Inflammatory macrophage treated with lipopolysaccharide for 4 hours (primary cell): ENCODE data around the gene MICA.
"Not testable (repeated sequence)": the region's sequence is repeated elsewhere in the genome, so short reads cannot be mapped to it uniquely, and the experiment has no call there.

Experiments
- DNase-seq: peaks from one replicate; pipeline ENCODE4 v3.0.0-alpha.2; 2020

The MICA gene

DNA sequence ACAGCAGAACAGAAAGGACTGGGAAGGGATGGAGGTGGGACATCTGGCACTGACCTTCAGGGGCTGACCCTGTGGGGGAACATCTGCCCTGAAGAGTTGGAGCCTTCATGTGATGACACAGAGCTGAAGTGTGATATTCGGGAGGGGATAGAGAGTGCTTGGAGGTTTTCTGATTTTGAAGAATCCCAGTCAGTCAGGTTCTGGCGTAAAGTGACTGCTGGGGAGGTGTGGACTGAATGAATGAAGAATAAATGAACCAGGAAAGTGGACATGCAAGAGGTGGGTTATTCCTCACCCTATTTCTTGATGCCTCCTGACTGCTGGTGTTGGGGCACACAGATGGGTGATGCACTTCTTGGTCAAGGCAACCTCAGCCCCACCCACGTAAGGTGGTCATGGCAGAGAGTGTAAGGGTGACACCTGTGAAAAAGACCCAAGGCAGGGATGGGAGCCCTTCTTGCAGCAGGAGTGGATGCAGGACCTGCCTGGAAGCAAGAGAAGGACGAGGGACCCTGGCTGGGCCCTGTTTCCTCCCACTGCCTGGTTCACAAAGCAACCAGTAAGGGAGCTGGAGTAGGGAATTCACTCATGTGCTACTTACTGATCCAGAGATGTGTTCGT is 13.1 kb downstream of the MICA start:
- DNase-seq: no peak

DNA sequence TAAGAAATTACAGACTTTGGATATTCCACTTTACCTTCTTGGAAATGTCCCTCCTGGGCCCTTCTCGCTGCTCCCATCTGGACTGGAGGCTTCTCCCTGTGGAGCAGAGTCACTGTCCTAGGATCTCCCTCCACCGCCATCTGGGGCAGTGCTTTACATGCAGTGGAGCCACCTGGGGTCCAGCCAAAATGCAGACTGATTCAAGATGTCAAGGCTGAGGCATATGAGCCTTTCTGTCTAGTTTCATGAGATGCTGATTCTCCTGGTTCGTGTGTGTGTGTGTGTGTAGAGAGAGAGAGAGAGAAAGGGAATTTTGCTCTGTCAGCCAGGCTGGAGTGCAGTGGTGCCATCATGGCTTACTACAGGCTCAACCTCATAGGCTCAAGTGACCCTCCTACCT is 14.9 kb downstream of the MICA start:
- no peak for DNase-seq

DNA sequence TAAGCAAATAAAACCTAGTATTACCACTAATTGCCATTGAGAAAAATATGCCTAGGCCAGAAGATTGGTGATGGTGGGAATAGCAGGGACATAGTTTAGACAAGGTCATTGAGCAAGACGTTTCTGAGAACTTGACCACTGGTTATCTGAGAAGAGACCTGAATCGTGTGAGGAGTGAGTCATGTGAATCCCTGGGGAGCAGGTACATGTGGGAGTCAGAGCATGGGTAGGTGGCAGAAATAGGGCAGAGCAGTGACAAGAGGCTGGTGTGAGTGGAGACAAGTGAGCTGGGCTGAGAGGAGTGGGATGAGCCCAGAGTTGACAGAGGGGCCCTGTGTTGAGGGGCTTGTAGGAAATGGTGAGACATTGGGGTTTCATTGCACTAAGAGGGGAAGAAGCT is 16.4 kb downstream of the MICA start:
- no peak for DNase-seq

DNA sequence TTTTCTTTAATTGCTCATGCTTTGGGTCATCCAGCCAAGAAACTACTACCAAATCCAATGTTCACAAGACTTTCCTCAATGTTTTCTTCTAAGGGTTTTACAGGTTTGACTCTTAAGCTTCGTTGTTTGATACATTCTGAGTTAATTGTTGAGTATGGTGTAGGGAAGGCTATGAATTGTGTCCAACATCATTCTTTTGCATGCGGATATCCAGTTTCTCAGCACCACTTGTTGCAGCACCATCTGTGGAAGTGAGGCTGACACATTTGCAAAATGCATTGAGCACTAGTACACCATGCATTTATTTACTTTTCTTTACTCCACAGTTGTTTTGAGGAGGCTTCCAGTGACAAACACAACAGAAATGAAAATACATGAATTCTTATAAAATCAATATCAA is 17.2 kb downstream of the MICA start:
- no peak for DNase-seq

DNA sequence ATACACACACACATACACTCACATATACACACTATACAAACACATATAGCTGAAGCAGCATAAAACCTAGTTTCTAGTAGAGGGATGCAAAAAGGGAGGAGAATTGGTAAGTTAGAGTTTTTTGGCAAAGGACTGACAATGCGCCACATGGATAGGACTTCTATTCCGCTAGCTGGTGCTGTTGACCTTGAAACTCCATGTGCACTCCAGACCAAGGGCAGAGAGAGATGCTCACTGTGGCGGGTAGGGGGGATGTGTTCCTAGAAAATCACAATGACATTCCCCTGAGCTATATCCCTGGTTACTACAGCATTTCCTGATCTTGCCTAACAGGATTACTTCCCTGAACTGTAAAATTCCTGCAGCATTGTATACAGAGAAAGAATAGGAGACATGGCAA is 19.2 kb downstream of the MICA start:
- DNase-seq: no peak

DNA sequence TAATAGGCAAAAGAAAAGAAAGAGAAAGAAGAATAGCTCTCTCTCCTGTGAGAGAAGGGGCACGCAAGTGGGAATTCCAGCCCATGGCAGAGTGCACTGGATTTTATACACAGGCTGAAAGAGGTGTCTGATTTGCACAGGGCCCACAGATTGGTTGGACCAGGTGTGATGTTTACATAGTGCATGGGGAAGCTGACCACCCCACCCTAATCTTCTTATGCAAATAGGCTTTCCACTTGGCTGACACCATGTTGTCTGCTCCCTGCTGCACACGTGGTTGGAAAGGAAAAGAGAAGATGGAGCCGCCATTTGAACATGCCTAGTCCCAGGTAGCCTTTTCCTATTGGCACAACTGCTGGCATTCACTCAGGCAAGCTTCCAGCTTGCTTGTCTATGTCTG is 20.2 kb downstream of the MICA start:
- no peak for DNase-seq

DNA sequence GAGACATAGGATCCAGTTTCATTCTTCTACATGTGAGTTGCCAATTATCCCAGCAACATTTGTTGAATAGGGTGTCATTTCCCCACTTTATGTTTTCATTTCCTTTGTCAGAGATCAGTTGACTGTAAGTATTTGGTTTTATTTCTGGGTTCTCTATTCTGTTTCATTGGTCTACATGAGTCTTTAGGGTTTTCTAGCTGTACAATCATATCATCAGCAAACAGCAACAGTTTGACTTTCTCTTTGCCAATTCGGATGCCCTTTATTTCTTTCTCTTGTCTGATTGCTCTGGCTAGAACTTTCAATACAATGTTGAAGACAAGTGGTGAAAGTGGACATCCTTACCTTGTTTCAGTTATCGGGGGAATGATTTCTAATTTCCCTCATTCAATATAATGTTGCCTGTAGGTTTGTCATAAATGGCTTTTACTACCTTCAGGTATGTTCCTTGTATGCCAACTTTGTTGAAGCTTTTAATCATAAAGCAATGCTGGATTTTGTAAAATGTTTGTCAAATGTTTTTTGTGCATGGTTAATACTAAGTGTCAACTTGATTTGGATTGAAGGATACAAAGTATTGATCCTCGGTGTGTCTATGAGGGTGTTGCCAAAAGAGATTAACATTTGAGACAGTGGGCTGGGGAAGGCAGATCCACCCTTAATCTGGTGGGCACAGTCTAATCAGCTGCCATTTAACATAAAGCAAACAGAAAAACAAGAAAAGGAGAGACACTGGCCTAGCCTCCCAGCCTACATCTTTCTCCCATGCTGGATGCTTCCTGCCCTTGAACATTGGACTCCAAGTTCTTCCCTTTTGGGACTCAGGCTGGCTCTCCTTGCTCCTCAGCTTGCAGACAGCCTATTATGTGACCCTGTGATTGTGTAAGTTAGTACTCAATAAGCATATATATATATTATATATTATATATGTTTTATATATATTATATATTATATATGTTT is 23.3 kb downstream of the MICA start:
- no peak for DNase-seq

DNA sequence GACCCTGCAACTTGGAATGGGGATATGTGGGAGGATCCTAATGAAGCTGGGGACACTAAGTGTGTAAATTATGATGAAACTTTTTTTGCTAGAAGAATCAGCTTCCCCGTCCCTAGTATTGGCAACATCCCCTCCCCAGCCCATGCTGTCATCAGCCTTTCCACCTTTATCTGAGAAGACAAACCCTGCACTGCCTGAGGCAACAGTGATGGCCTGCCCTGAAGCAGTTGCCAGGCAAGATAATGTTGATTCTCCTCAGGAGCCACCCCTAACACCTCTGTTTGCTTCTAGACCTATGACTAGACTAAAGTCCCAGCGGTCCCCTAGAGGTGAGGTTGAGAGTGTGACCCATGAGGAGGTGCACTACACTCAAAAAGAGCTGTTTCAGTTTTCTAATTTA is 27.1 kb downstream of the MICA start:
- no peak for DNase-seq

DNA sequence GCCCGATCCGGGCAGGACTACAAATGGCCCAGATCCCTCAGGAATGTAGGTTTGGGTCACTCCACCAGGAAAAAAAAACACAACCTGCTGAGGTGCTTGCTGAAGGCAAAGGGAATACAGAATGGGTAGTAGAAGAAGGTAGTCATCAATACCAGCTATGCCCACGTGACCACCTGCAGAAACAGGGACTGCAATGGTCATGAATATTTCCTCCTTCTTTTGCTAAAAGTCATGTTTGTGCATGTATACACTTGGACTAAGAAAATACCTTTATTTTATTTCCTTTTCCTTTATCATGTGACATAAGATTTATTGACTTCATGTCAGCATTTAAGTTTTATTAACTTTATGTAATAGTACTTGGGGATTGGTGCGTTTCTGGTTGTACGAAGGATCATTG is 31.7 kb downstream of the MICA start:
- not testable (repeated sequence) for DNase-seq

DNA sequence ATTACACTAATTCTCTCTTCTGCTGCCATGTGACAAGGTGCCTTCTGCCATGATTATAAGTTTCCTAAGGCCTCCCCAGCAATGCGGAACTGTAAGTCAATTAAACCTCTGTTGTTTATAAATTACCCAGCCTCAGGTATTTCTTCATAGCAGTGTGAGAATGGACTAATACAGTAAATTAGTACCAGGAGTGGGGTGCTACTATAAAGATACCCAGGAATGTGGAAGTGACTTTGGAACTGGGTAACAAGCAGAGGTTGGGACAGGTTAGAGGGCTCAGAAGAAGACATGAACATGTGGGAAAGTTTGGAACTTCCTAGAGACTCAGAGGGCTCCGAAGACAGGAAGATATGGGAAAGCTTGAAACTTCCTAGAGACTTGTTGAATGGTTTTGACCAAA is 34.8 kb downstream of the MICA start:
- no peak for DNase-seq

DNA sequence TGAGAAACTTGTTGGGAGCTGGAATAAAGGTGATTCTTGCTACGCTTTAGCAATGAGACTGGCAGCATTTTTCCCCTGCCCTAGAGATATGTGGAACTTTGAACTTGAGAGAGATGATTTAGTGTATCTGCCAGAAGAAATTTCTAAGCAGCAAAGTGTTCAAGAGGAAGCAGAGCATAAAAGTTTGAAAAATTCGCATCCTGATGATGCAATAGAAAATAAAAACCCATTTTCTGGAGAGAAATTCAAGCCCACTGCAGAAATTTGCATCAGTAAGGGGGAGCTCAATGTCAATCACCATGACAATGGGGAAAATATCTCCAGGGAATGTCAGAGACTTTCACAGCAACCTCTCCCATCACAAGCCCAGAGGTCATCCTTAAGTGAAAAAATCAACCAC is 35.3 kb downstream of the MICA start:
- no peak for DNase-seq

DNA sequence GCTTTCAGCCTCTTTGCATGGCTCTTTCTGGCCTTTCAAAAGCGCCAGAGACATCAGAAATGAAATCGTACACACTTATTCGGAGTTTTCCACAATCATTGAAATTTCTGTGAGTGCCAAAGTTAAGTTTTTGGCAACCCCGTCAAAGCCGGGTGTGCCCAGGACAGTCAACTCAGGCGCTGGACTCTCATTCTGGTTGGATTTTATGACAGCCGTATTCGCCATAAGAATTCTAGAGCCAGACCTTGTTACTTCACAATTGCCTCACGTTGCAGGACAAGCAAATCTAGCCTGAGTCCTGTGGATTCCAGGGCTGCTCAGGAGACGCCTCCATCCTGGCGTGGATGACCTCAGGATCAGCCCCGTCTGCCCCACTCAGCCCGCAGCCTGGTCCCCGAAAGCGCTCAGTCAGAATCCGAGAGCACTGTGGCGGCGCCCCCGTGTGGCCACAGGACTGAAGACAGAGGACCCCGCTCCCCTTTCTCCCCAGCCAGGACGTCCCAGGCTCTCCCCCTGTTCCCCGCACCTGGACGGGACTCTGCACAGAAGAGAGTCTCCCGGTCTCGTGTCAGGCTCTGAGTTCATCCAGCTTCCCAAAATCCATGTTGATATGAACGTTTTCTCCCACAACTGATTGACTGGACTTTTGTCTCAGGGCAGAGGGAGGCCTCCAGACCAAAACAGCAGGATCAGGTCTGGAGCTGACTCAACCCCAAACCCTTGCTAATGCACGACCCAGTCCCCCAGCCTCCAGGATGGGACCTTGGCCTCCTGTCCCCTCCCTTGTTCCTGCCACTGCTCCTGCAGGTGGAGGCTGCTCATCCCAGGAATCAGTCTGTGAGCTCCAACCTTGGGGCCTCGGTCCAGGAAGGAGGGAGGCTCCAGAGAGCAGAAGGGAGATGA is 38.2 kb downstream of the MICA start:
- peak; percentile 75 for DNase-seq

DNA sequence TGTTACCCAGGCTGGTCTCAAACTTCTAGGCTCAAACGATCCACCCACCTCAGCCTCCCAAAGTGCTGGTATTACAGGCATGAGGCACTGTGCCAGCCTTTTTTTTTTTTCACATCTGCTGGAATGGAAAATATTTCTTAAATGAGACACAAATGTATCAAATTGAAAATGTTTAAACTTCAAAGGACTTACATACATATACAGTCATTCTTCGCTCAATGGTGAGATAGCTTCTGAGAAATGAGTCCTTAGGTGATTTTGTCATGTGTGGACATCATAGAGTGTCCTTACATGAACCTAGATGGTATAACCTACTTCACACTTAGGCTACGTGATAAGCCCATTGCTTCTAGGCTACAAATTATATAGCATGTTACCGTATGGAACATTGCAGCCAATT is 43.1 kb downstream of the MICA start:
- DNase-seq: no peak

DNA sequence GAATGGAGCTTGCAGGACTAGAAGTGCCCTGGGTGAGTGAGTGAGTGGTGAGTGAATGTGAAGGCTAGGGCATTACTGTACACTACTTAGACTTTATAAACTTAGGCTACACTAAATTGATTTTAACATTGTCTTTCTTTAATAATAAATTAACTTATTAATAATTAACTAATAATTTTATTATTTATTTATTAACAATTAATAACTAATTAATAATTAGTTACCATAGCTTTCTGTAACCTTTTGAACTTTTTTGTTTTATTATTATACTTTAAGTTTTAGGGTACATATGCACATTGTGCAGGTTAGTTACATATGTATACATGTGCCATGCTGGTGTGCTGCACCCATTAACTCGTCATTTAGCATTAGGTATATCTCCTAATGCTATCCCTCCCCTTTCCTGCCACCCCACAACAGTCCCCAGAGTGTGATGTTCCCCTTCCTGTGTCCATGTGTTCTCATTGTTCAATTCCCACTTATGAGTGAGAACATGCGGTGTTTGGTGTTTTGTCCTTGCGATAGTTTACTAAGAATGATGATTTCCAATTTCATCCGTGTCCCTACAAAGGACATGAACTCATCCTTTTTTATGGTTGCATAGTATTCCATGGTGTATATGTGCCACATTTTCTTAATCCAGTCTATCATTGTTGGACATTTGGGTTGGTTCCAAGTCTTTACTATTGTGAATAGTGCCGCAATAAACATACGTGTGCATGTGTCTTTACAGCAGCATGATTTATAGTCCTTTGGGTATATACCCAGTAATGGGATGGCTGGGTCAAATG is 43.8 kb downstream of the MICA start:
- DNase-seq: not testable (repeated sequence)

DNA sequence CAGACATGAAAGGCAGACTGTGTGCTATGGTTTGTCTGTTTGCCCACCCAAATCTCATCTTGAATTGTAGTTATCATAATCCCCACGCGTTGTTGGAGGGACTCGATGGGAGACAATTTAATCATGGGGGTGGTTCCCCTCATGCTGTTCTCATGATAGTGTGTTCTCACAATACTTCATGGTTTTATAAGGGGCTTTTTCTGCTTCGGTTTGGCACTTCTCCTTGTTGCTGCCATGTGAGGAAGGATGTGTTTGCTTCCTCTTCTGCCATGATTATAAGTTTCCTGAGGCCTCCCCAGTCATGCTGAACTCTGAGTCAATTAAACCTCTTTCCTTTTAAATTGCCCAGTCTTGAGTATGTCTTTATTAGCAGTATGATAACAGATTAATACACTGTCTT is 47.4 kb downstream of the MICA start:
- peak; percentile 15 for DNase-seq

DNA sequence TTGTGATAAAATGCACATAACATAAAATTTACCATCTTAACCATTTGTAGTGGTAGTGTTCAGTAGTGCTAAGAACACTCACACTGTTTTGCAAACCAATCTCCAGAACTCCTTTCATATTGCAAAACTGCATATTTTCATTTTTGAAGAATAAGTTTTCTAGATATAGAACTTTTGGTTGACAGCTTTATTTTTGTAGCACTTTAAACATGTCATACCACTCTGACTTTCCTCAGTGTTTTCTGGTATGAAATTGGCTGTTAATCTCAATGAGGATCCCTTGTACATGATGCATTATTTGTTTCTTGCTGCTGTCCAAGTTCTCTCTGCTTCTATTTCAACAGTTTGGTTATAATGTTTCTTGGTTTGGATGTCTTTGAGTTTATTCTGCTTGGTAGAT is 49.5 kb downstream of the MICA start:
- no peak for DNase-seq

DNA sequence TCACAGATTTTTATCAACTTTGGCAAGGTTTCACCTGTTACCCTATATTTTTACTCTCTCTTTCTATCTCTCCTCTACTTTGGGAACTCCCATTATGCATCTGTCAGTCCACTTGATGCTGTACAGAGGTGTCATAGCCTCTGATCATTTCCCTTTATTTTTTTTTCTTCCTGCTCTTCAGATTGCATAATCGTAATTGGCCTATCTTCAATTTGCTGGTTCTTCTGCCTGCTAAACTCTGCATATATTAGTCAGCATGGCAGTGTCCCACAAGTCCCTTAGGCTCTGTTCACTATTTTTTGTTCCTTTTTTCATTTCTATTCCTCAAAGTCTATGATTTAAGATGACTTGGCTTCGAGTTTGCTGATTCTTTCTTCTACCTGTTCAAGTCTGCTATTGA is 49.9 kb downstream of the MICA start:
- peak; percentile 79 for DNase-seq

DNA sequence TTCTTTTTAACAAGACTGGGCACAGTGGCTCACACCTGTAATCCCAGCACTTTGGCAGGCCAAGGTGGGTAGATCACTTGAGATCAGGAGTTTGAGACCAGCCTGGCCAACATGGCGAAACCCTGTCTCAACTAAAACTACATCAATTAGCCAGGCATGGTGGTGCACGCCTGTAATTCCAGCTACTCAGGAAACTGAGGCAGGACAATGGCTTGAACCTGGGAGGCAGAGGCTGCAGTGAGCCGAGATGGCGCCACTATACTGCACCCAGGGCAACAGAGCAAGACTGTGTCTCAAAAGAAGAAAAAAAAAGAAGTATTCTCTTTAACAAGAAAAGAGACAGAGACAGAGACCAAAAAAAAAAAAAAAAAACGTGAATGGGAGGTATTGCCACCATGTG is 56.5 kb downstream of the MICA start:
- not testable (repeated sequence) for DNase-seq

DNA sequence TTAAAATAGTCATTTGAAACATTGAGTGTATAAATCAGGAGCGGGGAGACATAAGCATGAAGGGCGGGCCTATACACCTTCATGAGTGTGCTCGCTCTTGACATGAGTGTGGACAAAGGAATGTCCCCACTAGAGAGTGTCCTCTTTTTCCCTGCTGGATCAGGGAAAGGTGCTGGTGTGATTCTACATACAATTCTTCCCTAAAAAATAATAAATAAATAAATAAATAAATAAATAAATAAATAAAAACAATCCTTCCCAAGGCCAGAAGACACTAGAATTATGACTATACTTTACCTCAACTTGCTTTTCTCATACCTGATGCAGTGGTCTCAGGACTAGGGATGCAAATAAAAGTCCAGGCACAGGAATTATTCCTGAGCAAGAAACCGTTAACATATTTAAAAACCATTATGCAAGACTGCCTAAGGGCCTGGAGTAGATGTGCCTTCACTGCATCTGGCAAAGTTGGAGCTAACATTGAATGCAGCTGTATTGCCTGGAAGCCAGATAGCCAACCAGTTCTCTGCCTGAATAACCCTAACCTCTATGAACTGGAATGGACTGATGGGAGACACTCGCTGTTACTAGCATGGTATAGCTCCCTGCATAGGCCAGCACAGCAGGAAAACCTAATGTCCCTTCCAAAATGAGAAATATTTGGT is 57.1 kb downstream of the MICA start:
- DNase-seq: no peak

DNA sequence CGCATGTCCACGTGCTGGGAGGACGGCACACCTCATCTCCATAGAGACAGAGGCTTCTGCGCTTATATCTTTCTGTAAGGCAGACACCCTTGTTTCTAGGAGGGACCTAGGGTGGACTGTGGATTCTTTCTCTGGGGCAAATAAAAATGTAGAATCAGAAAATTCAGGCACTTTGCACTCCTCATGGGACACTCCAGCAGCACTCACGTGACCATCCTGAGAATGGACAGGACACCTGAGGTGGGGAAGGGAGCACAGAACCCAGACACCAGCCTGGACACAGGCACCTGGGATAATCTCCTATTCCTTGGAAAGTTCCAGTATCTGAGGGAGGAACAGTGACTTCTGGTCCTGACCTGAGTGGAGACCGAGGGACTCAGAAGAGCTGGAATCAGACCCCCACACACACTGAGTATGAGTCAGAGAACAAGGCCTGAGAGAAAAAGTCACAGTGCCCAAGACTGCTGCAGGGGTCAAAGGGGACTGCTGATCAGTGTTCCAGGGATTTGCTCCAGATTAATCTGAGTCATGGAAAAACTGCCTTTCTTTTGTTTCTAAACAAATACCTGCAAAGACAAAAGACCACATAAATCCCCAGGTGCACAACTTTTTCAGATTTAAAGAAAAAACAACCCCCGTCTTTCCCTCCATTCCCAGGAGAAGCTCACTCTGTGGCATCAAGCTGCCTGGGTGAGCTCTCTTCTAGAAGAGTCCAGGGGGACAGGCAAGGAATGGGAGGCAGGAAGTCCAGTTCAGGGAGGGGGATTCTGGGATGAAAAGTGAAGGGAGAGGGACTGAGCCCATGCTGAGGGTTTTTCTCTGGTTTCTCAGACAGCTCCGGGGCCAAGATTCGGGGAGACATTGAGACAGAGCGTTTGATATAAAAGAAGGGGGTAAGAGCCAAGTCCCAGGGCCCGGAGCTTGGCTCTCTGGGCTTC is 58.9 kb downstream of the MICA start:
- DNase-seq: no peak
